Stimulated activated CD4-positive, alpha-beta T cell treated with anti-CD3 and anti-CD28 coated beads, Interleukin-15, amount 100 ng/mL, for 48 hours (primary cell): ENCODE measurements around the gene TTYH3.

ENCODE experiments used
- DNase-seq, 2 donors: peaks; one replicate each; pipeline ENCODE4 v3.0.0-alpha.2; 2020; ENCODE audit warnings: low read depth in 2 of 2

TTYH3 gene

GRCh38 chr7:2635148-2635668, 3.4 kb downstream of the TTYH3 start:
- DNase-seq: no peak

DNA sequence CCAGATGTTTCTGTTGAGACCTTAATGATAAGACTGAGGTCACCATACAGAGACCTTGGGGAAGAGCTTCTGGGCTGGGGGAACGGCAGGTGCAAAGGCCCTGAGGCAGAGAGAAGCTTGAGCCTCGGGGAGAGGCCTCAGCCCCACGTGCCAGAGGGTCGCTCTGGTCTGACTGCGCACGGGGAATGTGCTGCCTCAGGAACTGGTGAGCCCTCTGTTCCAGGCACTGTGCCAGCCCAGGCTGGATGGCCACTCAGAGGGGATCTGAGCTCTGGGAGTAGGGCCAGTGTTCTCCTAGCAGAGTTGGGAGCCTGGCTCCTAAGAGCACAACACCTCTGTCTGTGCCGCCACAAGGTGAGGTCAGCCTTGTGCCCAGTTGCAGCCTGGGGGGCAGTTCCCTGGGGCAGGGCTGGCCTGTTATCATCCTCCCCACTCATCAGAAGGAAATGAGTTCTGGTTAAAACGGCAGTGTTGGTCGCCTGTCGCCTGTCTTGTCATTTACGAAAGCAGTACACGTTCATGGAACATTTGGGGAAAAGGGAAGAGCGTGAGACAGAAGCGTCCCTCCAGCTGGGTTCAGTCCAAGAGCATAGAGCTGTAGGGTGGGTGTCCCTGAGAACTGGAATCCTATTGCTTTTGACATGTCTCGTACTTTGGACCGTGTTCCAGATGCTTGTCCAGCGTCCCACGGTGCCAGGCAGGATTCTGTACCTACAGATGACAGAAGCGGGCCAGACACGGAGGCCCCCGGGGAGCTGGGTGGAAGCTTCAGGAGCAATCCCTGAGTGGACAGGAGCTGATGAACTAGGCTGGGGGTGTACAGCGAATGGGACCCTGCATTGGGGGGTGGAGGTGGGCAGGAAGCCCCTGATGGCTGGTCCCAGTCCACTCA, 4.3 kb downstream of the TTYH3 start:
- no peak for DNase-seq

- no peak for DNase-seq
These were observed 5.3 kb downstream of the TTYH3 start for GRCh38 chr7:2637066-2637471.

GRCh38 chr7:2637505-2638223, 5.9 kb downstream of the TTYH3 start:
- no peak for DNase-seq

DNA sequence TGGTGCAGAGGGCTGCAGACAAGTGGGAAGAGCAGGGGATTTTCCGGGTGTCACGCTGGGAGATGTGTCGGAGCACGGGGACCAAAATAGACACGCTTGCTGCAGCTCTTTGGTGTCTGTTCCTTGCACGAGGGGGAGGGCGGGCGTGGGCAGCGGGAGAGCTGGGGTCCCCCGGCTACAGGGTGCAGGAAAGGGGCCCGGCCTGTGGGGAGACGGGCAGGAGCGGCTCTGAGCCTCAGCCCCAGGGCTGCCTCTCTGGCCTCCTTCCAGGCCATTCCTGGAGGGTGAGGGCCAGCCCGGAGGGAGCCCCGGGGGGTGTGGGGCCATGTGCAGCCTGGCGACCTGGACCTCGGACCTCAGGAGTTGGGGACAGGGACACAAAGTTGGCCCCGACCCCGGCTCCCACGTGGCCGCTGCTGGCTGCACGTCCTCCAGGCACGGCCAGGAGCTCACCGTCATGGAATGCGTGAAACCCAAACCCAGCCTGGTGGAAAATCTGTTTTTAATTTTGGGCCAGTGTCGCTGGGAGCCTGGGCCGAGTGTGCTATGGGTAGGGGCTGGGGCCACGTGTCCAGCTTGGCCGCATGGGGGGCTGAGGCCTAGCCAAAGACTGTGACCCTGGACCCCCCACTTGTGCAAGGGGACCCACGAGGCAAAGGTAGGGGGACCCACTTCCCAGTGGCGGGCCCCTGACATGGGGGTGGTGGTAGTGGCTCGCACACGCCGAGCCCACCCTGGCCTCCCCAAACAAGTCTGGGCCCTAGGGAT, 6.6 kb downstream of the TTYH3 start:
- DNase-seq: no peak

- no peak for DNase-seq
These were observed 7.4 kb downstream of the TTYH3 start for GRCh38 chr7:2639181-2639681.

DNA sequence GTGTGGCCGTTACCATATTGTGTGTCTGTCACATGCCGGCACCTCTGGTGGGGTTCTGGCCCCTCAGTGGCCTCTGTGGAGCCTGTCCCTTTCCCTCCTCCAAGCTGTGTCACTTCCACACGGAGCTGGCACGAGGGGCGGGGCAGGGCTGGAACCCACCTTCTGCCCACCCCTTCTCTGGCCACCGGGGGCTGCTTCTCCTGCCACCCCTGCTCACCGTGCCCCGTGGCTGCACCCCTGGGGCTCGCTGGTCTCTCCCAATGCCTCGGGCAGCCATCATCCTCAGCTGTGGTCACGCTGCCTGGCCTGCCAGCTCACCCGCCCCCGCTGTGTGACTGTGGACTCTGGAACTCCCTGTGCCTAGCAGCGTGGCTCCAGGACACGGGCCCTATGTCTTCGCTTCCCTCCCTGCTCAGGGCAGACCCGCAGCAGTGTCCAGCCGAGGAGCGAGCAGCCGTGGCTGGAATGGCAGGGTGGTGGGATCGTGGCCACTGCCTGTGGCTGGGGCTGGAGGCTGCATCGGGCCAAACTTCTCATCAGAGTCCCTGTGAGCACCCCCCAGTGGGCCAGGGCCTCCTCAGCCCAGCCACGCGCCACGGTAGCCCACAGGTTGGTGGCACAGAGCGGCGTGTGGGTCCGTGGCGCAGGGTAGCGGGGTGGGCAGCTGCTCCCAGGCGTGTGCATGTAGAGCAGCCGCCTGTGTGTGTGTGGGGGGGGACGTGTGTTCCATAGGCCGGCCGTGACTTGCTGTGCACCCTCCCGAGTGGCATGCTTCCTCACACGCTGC, 8.1 kb downstream of the TTYH3 start:
- DNase-seq: no peak

- no peak for DNase-seq
These were observed 8.7 kb downstream of the TTYH3 start for GRCh38 chr7:2640482-2640830.

- no peak for DNase-seq
These were observed 9.1 kb downstream of the TTYH3 start for GRCh38 chr7:2640846-2641316.

- no peak for DNase-seq
These were observed 9.9 kb downstream of the TTYH3 start for GRCh38 chr7:2641406-2642393.

DNA sequence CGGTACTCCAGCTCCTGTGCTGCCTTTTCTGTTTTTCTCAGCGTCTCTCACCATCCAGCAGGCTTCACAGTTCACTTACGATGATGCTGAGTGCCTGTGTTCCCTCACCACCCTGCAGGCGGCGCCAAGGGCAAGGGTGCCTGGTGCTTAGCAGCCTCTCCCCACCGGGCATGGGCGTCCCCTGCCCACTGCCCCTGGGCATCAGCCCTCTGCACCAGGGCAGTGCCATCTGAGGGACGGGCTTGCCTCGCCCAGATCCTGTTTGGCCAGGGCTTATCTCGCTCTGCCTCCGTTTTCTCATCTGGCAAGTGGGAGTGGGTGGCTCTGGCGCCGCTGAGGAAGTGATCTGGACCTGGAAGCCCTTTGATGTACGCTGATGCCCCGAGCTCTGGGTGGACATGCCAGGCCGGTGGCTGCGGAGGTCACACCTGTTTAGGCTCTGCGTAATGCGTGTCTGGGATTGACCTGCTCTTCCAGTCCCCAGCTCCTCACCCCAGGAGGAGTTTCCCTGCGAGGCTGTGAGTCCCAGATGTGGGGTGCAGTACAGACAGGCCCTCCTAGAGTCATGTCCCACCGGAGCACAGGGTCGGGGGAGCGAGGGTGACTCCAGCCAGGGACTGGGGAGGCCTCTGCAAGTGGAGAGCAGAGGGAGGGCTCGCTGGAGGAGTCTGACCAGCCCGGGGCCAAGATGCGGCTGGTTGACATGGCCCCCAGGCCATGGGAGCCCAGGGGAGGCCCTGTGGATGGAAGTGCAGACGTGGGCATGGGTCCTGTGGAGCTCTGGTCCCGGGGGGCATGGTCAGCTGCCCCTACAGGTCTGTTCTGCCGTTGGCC, 11.8 kb downstream of the TTYH3 start:
- DNase-seq: no peak

DNA sequence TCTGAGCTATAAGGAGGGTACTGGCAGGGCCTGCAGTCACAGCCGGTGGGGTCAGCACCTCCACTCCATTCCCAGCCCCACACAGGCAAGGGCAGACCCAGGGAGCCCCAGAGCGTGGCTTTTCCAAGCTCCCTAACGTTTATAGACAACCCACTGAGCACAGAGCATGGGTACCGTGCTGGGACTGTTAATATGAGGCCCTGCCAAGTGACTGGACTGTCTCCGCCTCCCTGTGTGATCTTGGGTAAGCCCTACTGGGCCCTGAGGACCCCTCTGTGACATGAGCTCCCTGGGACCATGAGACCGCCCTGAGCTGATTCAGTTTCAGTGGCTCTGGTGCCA, 12.4 kb downstream of the TTYH3 start:
- no peak for DNase-seq

GRCh38 chr7:2644562-2645273, 12.9 kb downstream of the TTYH3 start:
- DNase-seq: no peak

DNA sequence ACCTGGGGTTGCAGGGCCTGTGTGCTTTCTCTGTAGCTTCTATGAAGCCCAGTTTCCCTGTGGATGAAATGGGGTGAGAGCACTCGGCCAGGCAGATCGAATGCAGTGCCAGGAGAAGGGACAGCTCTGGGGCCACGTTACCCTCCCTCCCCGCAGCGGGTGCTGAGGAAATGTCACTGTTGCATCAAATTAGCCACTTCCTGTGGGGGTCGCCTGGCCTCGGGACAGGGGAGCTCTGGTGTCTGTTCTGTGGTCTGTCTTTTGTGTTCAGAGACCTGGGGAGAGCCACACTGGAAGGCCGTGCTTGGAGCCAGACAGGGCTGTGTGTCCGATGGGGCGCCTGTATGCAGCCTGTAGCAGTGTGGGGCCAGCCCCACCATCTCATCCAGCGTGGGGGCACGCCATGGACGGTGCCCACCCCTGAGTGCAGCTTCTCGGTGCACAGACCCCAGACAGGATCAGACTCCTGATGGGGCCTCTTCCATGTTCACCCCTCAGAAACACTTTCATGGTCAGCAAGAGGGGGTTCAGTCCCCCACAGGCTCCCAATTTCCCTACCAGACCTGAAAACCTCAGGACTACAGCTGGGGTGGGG, 13.6 kb downstream of the TTYH3 start:
- DNase-seq: no peak

DNA sequence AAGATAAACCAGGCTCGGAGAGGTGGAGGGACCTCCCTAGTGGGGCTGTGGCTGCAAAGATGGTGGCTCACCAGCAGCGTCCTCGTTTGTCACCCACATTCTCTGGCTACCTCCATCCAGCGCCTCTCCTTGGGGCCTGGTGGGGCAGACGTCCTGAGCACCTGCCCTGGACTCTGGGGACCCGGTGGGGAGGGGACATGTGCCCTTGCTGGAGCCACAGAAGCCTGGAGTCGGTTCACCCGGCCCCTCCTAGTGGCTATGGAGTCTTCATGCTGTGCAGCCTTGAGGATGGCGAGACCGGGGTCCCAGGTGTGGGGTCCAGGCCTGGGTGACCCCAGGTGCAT, 14.5 kb downstream of the TTYH3 start:
- DNase-seq: no peak

DNA sequence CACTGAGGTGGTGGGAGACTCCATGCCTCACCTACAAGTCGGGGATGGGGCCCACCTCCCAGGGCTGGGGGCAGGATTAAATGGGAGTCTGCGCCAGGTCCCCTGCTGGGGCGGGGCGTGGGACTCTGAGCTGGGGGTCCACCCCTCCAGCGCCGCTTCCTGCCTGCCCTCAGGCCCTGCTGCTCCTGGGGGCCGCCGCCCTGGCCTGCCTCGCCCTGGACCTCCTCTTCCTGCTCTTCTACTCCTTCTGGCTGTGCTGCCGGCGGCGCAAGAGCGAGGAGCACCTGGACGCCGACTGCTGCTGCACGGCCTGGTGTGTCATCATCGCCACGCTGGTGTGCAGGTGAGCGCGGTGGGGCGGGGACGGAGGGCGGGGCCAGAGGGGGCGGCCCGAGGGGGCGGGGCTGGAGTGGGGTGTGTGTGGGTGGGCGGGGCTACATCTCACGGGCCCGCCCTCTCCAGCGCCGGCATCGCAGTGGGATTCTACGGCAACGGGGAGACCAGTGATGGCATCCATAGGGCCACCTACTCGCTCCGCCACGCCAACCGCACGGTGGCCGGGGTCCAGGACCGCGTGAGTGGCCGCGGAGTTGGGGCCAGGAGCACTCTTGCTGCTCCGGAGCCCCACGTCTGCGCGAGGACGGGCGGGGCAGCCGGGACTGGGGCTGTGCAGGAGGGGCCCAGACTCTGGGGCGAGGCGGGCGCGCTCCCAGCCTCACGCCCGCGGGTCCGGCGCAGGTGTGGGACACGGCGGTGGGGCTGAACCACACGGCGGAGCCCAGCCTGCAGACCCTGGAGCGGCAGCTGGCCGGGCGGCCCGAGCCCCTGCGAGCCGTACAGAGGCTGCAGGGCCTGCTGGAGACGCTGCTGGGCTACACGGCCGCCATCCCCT, 15.1 kb downstream of the TTYH3 start:
- DNase-seq: no peak

- no peak for DNase-seq
These were observed 15.9 kb downstream of the TTYH3 start for GRCh38 chr7:2647594-2648172.
